Mucosa of stomach (tissue), 1 donor: ENCODE measurements around the gene SERPINA1.

Source experiments
- H3K27me3 ChIP-seq: one replicate; pipeline ENCODE4 v1.7.0; 2013; ENCODE audit warnings: mild to moderate bottlenecking, low read length; ENCODE audit not compliant: control insufficient read depth, insufficient read depth
- H3K36me3 ChIP-seq: one replicate; pipeline ENCODE4 v1.7.0; 2013; ENCODE audit warnings: low read length; ENCODE audit not compliant: control insufficient read depth, insufficient read depth
- H3K4me1 ChIP-seq: one replicate; pipeline ENCODE4 v1.7.0; 2013; ENCODE audit warnings: mild to moderate bottlenecking, low read length; ENCODE audit not compliant: control insufficient read depth, insufficient read depth
- H3K4me3 ChIP-seq: one replicate; pipeline ENCODE4 v1.7.0; 2013; ENCODE audit warnings: low read length
- H3K9ac ChIP-seq: one replicate; pipeline ENCODE4 v1.7.0; 2013; ENCODE audit warnings: mild to moderate bottlenecking, low read length, moderate library complexity
- H3K9me3 ChIP-seq: one replicate; pipeline ENCODE4 v1.7.0; 2013; ENCODE audit warnings: mild to moderate bottlenecking, low read length, moderate library complexity; ENCODE audit not compliant: control insufficient read depth
- donor health status: Pancreatic carcinoma.

Gene SERPINA1

DNA sequence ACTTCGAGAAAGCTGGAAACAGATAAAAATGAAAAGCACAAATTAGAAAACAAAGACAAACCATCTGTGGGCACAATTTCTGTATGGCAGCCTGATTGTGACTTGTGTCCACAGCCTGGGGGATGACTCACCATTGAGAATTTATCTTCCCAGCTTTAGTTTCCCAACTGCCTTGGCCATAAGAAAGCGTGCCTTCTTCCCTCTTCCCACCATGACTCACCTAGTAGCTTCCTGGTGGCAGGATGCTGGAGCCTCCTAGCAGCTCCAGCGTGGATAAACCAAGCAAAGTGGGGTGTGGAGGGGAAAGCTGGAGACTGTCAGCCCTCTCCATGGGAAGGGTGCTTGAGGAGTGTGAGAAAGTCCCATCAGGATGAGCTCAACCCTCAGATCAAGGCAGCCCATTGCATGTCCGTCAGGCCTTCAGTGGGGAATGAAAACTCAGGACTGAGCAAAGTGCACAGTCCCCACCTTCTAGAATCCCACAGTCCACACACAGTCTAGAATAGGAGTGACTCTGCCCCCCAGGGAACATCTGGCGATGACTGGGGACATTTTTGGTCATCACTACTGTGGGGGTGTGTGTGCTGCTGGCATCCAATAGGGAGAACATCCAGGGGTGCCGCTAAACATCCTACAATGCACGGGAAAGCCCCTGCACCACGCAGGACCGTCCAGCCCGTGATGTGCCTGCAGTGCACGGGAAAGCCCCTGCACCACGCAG is 42.9 kb downstream of the SERPINA1 start:
- Histone ChIP-seq H3K4me3 (no peak overlapping the region), H3K9ac (no peak overlapping the region), H3K4me1 (peaks cover 15% of the 10 kb centered on the region), H3K36me3 (no peaks in the 10 kb centered on the region), H3K27me3 (no peaks in the 10 kb centered on the region), H3K9me3 (no peaks in the 10 kb centered on the region)

DNA sequence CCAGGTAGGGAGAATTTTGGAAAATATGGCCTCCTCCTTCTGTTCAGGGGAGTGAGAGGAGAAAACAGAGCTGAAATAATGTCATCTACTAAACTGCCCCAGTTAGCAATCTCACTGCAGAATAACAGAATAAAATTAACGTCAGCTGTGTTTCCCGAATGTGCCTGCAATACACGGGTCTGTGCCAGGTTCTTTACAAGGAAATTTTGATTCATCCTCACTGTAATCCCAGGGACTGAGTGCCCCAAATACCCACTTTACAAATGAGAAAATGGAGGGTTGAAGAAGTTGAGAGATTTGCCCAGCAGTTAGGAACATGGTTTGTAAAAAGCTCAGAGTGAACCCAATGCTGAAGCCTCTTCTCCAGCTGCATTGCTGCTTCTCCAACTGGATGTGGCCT is 44.0 kb downstream of the SERPINA1 start:
- no peaks in the 10 kb centered on the region for H3K9me3 ChIP-seq
- no peaks in the 10 kb centered on the region for H3K36me3 ChIP-seq
- H3K27me3 ChIP-seq: no peaks in the 10 kb centered on the region
- H3K4me1 ChIP-seq: peaks cover 15% of the 10 kb centered on the region
- H3K4me3 ChIP-seq: no peak overlapping the region
- no peak overlapping the region for H3K9ac ChIP-seq

DNA sequence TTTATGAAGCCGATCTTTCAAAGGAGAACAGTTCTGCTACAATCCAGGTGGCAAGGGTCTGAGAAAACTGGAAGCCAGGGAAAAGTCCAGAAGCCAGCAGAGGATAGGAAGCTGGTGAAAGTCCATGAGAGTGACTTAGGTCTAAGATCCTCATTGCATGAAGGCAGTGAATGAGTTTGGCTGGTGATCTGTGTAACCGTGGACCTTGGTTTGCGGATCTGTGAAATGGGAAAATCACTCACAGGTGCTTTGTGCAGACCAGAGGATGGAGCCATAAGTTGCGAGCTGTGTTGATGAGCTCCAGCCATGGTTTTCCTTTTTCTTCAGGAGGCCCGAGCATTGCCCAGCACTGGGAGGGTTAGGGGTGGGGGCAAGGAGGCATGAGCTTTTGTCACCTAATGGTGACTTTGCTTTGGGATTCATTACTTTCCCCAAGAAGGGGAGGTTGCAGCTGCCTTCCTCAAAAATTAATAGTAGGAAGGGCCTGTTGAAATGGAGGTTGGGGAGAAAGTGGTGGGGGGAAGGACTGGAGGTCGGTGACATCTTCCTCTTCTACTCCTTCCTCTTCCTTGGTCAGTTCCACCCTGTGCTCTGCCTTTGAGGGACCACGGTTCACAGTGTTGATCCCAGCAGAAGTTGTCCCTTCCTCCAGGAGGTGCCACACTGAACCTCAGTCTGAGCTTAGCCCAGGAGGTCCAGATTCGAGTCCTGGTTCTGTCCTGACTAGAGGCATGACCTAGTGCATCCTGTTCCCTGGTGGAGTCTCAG is 45.0 kb downstream of the SERPINA1 start:
- Histone ChIP-seq H3K27me3 (no peaks in the 10 kb centered on the region), H3K4me1 (peaks cover 15% of the 10 kb centered on the region), H3K9me3 (no peaks in the 10 kb centered on the region), H3K4me3 (no peak overlapping the region), H3K9ac (no peak overlapping the region), H3K36me3 (no peaks in the 10 kb centered on the region)

DNA sequence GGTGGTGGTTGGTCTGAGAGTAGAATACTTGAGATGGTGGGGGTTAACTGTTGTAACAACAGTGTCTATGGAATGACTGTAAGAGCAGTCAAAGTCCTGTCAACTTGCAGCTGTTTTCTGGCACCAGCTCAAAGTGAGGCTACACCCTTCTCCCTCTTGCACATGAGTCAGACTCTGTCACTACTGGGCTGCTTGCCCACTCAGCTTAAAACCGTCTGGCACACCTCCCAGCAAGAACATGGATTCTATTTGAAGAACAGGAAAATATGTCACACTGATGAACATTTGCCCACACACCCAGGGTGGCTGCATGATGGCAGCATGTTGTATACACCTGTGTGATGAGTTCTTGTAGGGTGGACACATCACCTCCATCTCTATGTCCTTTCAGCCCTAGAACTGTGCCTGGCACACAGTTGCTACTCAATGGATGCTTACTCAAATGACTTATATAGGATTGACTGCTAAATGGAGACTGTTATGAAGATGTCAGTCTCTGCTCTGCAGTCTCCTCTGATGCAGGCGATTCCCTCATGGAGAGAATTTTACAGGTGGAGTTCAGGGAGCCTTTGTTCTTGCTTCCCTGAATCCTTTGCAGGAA is 46.0 kb downstream of the SERPINA1 start:
- Histone ChIP-seq H3K4me3 (no peak overlapping the region), H3K27me3 (no peaks in the 10 kb centered on the region), H3K36me3 (no peaks in the 10 kb centered on the region), H3K4me1 (peaks cover 15% of the 10 kb centered on the region), H3K9ac (no peak overlapping the region), H3K9me3 (no peaks in the 10 kb centered on the region)

DNA sequence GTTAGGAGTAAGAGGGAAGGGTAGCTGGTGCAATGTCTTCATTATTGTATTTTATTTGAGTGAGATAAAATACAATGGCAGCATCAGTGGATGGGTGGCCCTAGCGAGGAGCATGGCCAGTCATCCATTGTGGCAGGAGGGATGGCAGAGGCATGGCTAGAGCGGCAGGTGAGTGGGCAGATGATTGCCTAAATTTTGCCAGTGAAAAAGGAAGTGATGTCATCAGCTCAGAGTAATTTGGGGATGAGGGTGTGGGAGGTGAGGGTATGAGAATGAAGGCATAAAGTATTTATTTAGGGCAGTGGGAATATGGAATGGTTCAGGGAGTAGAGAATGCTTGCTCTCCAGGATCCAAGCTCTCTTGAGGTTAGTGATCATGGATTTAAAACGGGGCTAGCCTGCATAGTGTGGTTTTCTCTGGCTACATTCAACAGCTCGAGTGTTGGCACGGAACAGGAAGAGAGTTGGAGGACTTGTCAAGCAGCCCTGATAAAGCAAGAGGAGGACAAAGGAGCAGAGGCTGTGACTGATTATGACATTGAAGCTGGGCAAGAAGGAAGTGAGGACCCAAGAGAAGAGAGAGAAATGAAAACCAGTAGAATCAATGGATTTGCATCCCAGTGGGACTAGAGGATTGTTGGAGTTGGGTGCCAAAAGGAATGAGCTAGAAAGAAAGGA is 46.6 kb downstream of the SERPINA1 start:
- H3K27me3 ChIP-seq: no peaks in the 10 kb centered on the region
- H3K9ac ChIP-seq: no peak overlapping the region
- no peaks in the 10 kb centered on the region for H3K36me3 ChIP-seq
- no peak overlapping the region for H3K4me3 ChIP-seq
- H3K4me1 ChIP-seq: peaks cover 15% of the 10 kb centered on the region
- H3K9me3 ChIP-seq: no peaks in the 10 kb centered on the region

DNA sequence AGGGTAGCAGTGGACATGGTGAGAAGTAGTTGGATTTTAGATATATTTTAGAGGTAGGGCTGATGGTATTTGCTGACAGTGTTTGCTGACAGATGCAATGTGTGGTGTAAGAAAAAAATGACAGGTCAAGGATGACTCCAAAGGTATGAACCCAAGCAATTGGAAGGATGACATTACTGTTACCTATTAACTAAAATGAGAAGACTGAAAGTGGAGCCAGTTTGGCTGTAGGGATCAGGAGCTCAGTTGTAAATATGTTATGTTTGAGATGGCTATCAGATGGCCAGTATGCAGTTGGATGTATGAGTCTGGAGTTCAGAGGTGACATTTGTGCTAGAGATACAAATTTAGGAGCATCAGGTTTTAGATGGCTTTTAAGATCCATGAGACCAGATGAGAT is 47.9 kb downstream of the SERPINA1 start:
- Histone ChIP-seq H3K9ac (no peak overlapping the region), H3K4me3 (no peak overlapping the region), H3K27me3 (no peaks in the 10 kb centered on the region), H3K9me3 (no peaks in the 10 kb centered on the region), H3K4me1 (peaks cover 15% of the 10 kb centered on the region), H3K36me3 (no peaks in the 10 kb centered on the region)

DNA sequence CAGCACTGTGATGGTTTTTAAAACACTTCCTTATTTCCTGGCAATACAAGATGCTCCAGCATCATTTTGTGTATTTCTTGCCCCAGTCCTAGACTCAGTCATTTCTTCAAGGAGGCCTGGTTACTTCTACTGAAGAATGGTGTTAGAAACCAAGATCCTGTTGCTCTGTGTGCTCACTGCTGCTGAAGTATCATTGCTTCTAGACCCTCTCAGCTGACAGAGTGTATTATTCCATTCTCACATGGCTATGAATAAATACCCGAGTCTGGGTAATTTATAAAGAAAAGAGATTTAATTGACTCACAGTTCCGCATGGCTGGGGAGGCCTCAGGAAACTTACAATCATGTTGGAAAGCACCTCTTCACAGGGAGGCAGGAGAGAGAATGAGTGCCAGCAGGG is 50.4 kb downstream of the SERPINA1 start:
- Histone ChIP-seq H3K4me1 (peaks cover 14% of the 10 kb centered on the region), H3K4me3 (no peak overlapping the region), H3K27me3 (no peaks in the 10 kb centered on the region), H3K9me3 (no peaks in the 10 kb centered on the region), H3K9ac (no peak overlapping the region), H3K36me3 (no peaks in the 10 kb centered on the region)

DNA sequence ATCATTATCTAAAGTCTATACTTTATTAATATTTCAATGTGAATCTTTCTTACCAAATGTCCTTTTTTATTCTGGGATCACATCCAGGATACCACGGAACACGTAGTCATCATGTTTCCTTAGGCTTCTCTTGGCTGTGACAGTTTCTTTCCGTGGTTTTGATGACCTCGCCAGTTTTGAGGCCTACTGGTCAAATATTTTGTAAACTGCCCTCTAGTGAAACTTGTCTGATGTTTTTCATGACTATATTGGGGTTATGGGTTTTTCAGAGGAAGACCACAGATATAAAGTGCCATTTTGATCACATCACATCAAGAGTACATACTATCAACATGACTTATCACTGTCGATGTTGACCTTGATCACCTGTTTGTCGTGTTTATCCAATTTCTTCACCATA is 51.1 kb downstream of the SERPINA1 start:
- peaks cover 7% of the 10 kb centered on the region for H3K4me1 ChIP-seq
- H3K9ac ChIP-seq: no peak overlapping the region
- H3K36me3 ChIP-seq: no peaks in the 10 kb centered on the region
- no peaks in the 10 kb centered on the region for H3K9me3 ChIP-seq
- H3K27me3 ChIP-seq: no peaks in the 10 kb centered on the region
- no peak overlapping the region for H3K4me3 ChIP-seq

DNA sequence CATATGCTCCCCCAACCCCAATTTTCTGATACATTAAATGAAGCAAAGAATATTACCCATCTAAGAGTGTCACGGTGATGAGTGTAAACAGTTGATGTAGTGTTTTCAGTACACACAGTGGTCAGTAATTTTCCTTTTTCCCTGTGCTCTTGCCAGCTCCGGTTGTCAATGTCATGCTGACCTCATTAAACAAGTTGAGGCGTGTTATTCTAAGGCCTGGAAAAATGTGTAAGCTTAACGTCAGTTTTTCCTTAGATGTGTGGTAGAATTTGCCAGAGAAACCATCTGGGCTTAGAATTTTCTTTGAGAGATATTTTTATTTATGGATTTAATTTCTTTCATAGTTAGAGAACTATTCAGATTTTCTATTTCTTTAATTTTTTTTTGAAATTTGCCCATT is 53.5 kb downstream of the SERPINA1 start:
- no peaks in the 10 kb centered on the region for H3K36me3 ChIP-seq
- H3K4me1 ChIP-seq: no peaks in the 10 kb centered on the region
- no peak overlapping the region for H3K9ac ChIP-seq
- no peaks in the 10 kb centered on the region for H3K9me3 ChIP-seq
- no peaks in the 10 kb centered on the region for H3K27me3 ChIP-seq
- no peak overlapping the region for H3K4me3 ChIP-seq

DNA sequence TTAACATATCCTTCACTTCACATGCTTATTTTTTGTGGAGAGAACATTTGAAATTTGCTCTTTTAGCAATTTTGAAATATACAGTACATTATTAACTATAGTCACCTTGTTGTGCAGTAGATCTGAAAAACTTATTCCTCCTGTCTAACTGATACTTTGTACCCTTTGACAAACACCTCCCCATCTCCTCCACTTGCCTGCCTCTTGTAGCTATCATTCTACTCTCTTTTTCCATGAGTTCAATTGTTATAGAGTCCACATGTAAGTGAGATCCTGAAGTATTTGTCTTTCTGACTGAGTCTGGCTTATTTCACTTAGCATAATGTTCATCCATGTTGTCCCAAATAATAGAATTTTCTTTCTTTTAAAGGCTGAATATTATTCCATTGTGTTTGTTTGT is 55.8 kb downstream of the SERPINA1 start:
- H3K4me1 ChIP-seq: no peaks in the 10 kb centered on the region
- no peaks in the 10 kb centered on the region for H3K9me3 ChIP-seq
- H3K4me3 ChIP-seq: no peak overlapping the region
- H3K9ac ChIP-seq: no peak overlapping the region
- H3K36me3 ChIP-seq: no peaks in the 10 kb centered on the region
- no peaks in the 10 kb centered on the region for H3K27me3 ChIP-seq

DNA sequence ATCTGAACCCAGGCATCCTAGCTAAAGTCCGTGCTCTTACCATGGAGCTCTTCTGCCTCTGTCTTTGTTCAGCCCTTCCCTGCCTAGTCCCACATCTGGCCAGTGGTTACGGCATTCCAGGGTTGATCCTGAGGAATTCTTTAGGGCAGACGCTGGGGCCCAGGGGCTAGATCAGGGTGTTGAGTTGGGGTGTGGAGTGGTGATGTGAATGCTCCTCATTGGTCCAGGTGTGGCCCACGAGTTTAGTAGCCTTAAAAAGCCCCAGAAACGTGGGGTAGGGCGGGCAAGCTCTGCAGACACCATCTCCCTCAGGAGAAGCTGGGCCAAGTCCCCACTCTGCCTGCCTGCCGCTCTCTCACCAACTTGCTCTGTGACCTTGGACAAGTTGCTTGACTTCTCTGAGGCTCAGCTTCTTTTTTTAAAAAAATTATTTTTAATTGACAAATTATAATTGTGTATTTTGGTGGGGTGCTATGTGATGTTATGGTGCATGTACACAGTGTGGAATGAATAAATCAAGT is 56.3 kb downstream of the SERPINA1 start:
- no peaks in the 10 kb centered on the region for H3K36me3 ChIP-seq
- no peak overlapping the region for H3K9ac ChIP-seq
- H3K4me3 ChIP-seq: no peak overlapping the region
- no peaks in the 10 kb centered on the region for H3K9me3 ChIP-seq
- H3K4me1 ChIP-seq: no peaks in the 10 kb centered on the region
- no peaks in the 10 kb centered on the region for H3K27me3 ChIP-seq

DNA sequence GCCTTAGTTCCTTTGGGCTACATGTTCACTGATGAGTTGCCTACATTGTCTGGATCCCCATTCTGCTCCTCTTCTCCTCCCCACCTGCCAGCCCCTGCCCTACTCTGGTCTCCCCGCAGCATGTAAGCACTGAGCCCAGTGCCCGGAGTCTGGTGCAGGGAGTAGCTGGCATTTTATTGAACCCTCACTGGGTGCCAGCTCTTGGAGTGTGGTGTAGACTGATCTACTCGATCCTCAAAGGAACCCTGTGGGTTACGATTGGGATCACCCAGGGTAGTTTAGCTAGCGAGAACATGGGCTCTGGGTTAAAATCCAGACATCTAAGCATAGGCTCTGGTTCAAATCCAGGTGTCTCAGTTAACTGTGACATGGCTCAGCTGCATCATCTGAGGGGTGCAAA is 56.9 kb downstream of the SERPINA1 start:
- Histone ChIP-seq H3K9me3 (no peaks in the 10 kb centered on the region), H3K36me3 (no peaks in the 10 kb centered on the region), H3K9ac (no peak overlapping the region), H3K4me1 (no peaks in the 10 kb centered on the region), H3K27me3 (no peaks in the 10 kb centered on the region), H3K4me3 (no peak overlapping the region)
